GM13977 (cell line): ENCODE data around the gene PPM1D.

Experiments
- DNase-seq: peaks from one replicate; pipeline ENCODE4 v3.0.0; 2012; ENCODE audit warnings: low spot score
- CTCF ChIP-seq: IDR thresholded peaks from 2 replicates; pipeline ENCODE4 v1.5.1; 2012; ENCODE audit warnings: mild to moderate bottlenecking, control low read depth; ENCODE audit not compliant: insufficient read depth; ENCODE audit errors: extremely low read depth, missing control alignments
- in situ Hi-C: fragments of 300-500 bp; cut with MboI; formaldehyde crosslinking; loops from one replicate; pipeline ENCODE4 v1.12.0; 2022; ENCODE audit warnings: low sequenced_read_pairs, low pct_unique_long_range_greater_than_20kb, mixed read lengths, inconsistent platforms; ENCODE audit not compliant: unreplicated experiment

PPM1D gene

GRCh38 chr17:60615108-60615507, 15.1 kb downstream of the PPM1D start:
- in situ Hi-C loops: no loop called here
- no peak for TF ChIP-seq CTCF
- DNase-seq: no peak

GRCh38 chr17:60615840-60616239, 15.8 kb downstream of the PPM1D start:
- TF ChIP-seq CTCF: no peak
- no peak for DNase-seq
- in situ Hi-C loops: no loop called here

DNA sequence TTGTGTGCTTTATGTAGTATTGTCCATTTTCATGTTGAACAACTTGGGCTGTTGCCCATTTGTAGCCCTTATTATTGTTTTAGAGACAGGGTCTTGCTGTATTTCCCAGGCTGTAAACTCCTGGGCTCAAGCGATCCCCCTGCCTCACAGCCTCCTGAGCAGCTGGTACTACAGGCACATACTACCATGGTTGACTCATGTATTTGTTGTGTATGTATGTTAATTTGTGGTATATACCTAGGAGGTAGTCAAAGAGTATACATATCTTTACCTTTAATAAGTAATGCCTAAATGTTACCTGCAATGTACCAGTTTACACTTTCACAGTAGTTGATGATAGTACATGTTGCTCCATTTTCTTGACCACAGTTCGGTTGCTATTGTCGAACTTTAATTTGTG, 18.1 kb downstream of the PPM1D start:
- in situ Hi-C loops: no loop called here
- no peak for DNase-seq
- no peak for TF ChIP-seq CTCF

DNA sequence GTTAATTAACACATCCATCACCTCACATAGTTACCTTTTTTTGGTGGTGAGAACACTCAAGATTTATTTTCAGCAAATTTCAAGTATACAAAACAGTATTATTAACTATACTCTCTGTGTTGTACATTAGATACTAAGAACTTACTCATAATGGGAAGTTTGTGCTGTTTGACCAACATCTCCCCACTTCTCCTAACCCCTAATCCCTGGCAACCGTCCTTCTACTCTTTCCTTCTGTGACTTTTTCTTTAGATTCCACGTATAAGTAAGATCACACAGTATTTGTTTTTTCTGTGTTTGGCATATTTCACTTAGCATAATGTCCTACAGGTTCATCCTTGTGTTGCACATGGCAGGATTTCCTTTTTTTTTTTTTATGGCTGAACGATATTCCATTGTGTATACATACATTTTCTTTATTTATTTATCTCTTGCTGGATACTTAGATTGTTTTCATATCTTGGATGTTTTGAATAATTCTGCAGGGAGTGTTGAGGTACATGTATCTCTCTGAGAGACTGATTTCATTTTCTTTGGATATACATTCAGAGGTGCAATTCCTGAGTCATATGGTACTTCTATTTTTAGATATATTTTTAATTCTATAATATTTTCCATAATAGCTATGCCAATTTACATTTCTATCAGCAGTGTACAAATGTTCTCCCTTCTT, 19.0 kb downstream of the PPM1D start:
- in situ Hi-C loops: no loop called here
- TF ChIP-seq CTCF: no peak
- DNase-seq: no peak

GRCh38 chr17:60622961-60623360, 23.0 kb downstream of the PPM1D start:
- in situ Hi-C loops: no loop called here

DNA sequence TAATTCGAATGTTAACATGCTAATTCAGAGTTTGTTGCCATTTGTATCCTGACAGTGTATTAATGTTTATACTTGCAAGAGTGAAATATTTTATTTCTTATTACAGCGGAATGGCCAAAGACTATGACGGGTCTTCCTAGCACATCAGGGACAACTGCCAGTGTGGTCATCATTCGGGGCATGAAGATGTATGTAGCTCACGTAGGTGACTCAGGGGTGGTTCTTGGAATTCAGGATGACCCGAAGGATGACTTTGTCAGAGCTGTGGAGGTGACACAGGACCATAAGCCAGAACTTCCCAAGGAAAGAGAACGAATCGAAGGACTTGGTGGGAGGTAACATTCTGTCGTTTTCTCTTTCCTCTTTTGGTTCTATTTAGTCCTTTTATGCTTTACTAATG, 23.4 kb downstream of the PPM1D start:
- in situ Hi-C loops: no loop called here
- no peak for TF ChIP-seq CTCF
- DNase-seq: no peak

More at GRCh38 chr17:60622961-60623360, 23.0 kb downstream of the PPM1D start:
- no peak for DNase-seq
- TF ChIP-seq CTCF: no peak
